Medulla oblongata (tissue), 1 donor: Measurements from ENCODE around the gene MYZAP.
A peak's percentile ranks its signal among the peaks of the same experiment; 100 is the strongest.
"Not testable (repeated sequence)": the region's sequence is repeated elsewhere in the genome, so short reads cannot be mapped to it uniquely, and the experiment has no call there.

Source experiments
- DNase-seq: peaks from one replicate; pipeline ENCODE4 v3.0.0-alpha.2; 2015; ENCODE audit errors: extremely low spot score

MYZAP gene

GRCh38 chr15:57592836-57593420, 1.2 kb downstream of the MYZAP start:
- DNase-seq: no peak

- no peak for DNase-seq
These were observed 2.8 kb downstream of the MYZAP start for GRCh38 chr15:57594479-57594878.

- no peak for DNase-seq
These were observed 3.5 kb downstream of the MYZAP start for GRCh38 chr15:57595011-57595866.

GRCh38 chr15:57596301-57596855, 4.7 kb downstream of the MYZAP start:
- no peak for DNase-seq

- no peak for DNase-seq
These were observed 5.3 kb downstream of the MYZAP start for GRCh38 chr15:57596978-57597377.

- DNase-seq: no peak
These were observed 5.7 kb downstream of the MYZAP start for GRCh38 chr15:57597431-57597830.

- DNase-seq: no peak
These were observed 6.6 kb downstream of the MYZAP start for GRCh38 chr15:57598346-57598745.

GRCh38 chr15:57599296-57599810, 7.6 kb downstream of the MYZAP start:
- DNase-seq: no peak

GRCh38 chr15:57600197-57600596, 8.5 kb downstream of the MYZAP start:
- no peak for DNase-seq

- peak; percentile 15 for DNase-seq
These were observed 12.8 kb downstream of the MYZAP start for GRCh38 chr15:57604507-57604906.

- no peak for DNase-seq
These were observed 13.8 kb downstream of the MYZAP start for GRCh38 chr15:57605491-57605890.

- DNase-seq: no peak
These were observed 14.3 kb downstream of the MYZAP start for GRCh38 chr15:57606048-57606447.

- no peak for DNase-seq
These were observed 15.1 kb downstream of the MYZAP start for GRCh38 chr15:57606816-57607215.

- no peak for DNase-seq
These were observed 15.9 kb downstream of the MYZAP start for GRCh38 chr15:57607570-57608000.

- no peak for DNase-seq
These were observed 18.3 kb downstream of the MYZAP start for GRCh38 chr15:57609805-57610529.

- no peak for DNase-seq
These were observed 19.4 kb downstream of the MYZAP start for GRCh38 chr15:57611123-57611522.

- peak; percentile 29 for DNase-seq
These were observed 20.2 kb downstream of the MYZAP start for GRCh38 chr15:57611938-57612337.

GRCh38 chr15:57614241-57614640, 22.5 kb downstream of the MYZAP start:
- DNase-seq: no peak

GRCh38 chr15:57615951-57616496, 24.3 kb downstream of the MYZAP start:
- not testable (repeated sequence) for DNase-seq

- no peak for DNase-seq
These were observed 26.6 kb downstream of the MYZAP start for GRCh38 chr15:57618325-57618724.

- DNase-seq: no peak
These were observed 28.0 kb downstream of the MYZAP start for GRCh38 chr15:57619746-57620145.

- no peak for DNase-seq
These were observed 33.0 kb downstream of the MYZAP start for GRCh38 chr15:57624730-57625129.
